GM19372 (cell line): ENCODE results near the gene ADIPOR1.
"Not testable (repeated sequence)": the region's sequence is repeated elsewhere in the genome, so short reads cannot be mapped to it uniquely, and the experiment has no call there.

Experiments used
- ATAC-seq: cut with Tn5 transposase; IDR thresholded peaks from one replicate; pipeline ENCODE4 v1.9.1; 2021; ENCODE audit warnings: mild to moderate bottlenecking, low read depth, moderate library complexity; ENCODE audit not compliant: unreplicated experiment

ADIPOR1 gene

GRCh38 chr1:202941372-202941771, 16.7 kb downstream of the ADIPOR1 start:
- no peak for ATAC-seq

DNA sequence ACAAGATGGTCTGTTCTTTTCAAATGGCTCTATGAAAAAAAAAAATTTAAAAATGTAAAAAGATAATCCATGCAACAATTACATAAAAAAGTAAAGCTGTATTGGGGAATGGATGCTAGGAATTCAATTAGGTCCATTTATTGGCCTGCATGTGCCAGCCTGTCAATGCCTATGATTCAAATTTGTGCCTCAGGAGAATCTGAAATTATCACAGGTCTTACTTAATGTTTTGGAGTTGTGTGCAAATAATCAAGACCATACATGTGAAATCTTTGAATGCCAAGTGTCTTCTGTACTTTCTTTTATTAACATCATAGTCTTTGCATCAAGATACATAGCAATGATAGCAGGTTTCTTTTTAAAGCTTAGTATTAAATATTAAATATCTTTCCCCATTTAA, 17.6 kb downstream of the ADIPOR1 start:
- no peak for ATAC-seq

DNA sequence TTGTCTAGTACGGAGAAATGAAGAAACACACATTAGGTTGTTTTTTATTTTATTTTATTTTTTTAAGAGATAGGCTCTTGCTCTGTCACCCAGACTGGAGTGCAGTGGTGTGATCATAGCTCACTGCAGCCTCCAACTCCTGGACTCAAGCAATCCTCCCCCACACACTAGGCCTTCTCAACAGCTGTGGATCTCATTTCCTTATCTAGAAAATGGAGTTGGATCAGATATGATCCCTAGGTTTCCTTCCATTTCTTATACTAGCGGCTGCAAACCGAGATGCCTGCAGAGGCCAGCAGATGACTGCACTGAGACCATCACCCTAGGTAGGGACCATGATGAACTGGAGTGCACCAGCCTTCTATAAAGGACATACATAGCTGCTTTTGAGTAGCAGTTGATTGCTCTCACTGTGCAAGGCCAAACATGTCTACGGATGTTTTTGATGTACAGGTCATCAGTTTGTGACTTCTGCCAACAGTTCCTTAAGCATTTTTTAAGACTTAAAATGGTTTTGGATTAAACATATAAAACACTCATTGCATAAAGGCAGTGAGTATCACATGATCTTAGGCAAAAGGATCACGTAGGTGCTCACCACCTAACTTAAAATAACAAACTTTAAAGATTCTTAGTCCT, 19.7 kb downstream of the ADIPOR1 start:
- ATAC-seq: no peak

DNA sequence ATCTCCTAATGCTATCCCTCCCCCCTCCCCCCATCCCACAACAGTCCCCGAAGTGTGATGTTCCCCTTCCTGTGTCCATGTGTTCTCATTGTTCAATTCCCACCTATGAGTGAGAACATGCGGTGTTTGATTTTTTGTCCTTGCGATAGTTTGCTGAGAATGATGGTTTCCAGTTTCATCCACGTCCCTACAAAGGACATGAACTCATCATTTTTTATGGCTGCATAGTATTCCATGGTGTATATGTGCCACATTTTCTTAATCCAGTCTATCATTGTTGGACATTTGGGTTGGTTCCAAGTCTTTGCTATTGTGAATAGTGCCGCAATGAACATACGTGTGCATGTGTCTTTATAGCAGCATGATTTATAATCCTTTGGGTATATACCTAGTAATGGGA, 21.7 kb downstream of the ADIPOR1 start:
- ATAC-seq: not testable (repeated sequence)

- no peak for ATAC-seq
Observed at GRCh38 chr1:202935844-202936243, 22.3 kb downstream of the ADIPOR1 start.

- ATAC-seq: no peak
Observed at GRCh38 chr1:202934755-202935154, 23.4 kb downstream of the ADIPOR1 start.

- ATAC-seq: no peak
Observed at GRCh38 chr1:202932476-202932875, 25.6 kb downstream of the ADIPOR1 start.

- ATAC-seq: peak; percentile 91
Observed at GRCh38 chr1:202926581-202927491, 31.3 kb downstream of the ADIPOR1 start, which contains the start of gene KLHL12. KLHL12 (minus strand) TSS chr1:202927234; CDS start chr1:202925162, 2,072 bp downstream.

- no peak for ATAC-seq
Observed at GRCh38 chr1:202923533-202923932, 34.6 kb downstream of the ADIPOR1 start.

- no peak for ATAC-seq
Observed at GRCh38 chr1:202919615-202920014, 38.5 kb downstream of the ADIPOR1 start.

GRCh38 chr1:202915146-202915545, 43.0 kb downstream of the ADIPOR1 start:
- ATAC-seq: no peak

- not testable (repeated sequence) for ATAC-seq
Observed at GRCh38 chr1:202912476-202912875, 45.6 kb downstream of the ADIPOR1 start.

GRCh38 chr1:202909494-202909893, 48.6 kb downstream of the ADIPOR1 start:
- no peak for ATAC-seq

GRCh38 chr1:202908998-202909397, 49.1 kb downstream of the ADIPOR1 start:
- ATAC-seq: no peak

DNA sequence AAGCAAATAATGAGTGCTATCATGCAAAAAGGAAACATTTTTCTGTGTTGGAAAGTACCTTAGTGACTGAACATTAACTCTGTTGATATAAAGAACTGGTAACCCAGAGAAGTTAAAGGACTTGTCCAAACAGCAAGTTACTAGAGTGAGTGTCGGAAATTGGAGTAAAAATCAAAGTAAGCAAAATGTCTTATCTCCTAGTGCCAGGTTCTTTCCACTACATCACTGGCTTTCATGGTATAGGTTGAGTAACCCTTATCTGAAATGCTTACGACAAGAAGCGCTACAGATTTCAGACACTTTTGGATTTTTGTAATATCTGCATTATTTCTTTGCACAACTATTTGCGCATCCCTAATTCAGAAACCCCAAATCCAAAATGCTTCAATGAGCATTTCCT, 52.8 kb downstream of the ADIPOR1 start:
- no peak for ATAC-seq

GRCh38 chr1:202903808-202904207, 54.3 kb downstream of the ADIPOR1 start:
- not testable (repeated sequence) for ATAC-seq

GRCh38 chr1:202901555-202901954, 56.6 kb downstream of the ADIPOR1 start:
- no peak for ATAC-seq

- no peak for ATAC-seq
Observed at GRCh38 chr1:202892501-202892900, 65.6 kb downstream of the ADIPOR1 start.
